GM19395 (cell line): ENCODE data around the gene SERHL2.
"Not testable (repeated sequence)": the region's sequence is repeated elsewhere in the genome, so short reads cannot be mapped to it uniquely, and the experiment has no call there.

Experiments used
- ATAC-seq: cut with Tn5 transposase; IDR thresholded peaks from one replicate; pipeline ENCODE4 v1.9.1; 2021; ENCODE audit warnings: mild to moderate bottlenecking, moderate library complexity; ENCODE audit not compliant: unreplicated experiment

The SERHL2 gene, protein sequence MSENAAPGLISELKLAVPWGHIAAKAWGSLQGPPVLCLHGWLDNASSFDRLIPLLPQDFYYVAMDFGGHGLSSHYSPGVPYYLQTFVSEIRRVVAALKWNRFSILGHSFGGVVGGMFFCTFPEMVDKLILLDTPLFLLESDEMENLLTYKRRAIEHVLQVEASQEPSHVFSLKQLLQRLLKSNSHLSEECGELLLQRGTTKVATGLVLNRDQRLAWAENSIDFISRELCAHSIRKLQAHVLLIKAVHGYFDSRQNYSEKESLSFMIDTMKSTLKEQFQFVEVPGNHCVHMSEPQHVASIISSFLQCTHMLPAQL

GRCh38 chr22:42553475-42554361 lies at the start of gene SERHL2:
TSS of gene SERHL2 (plus strand) at chr22:42553956. CDS start at chr22:42554021, 65 bp downstream.
- peak; percentile 55 for ATAC-seq

GRCh38 chr22:42508327-42508974 lies 45.3 kb upstream of the SERHL2 start:
- ATAC-seq: not testable (repeated sequence)

DNA sequence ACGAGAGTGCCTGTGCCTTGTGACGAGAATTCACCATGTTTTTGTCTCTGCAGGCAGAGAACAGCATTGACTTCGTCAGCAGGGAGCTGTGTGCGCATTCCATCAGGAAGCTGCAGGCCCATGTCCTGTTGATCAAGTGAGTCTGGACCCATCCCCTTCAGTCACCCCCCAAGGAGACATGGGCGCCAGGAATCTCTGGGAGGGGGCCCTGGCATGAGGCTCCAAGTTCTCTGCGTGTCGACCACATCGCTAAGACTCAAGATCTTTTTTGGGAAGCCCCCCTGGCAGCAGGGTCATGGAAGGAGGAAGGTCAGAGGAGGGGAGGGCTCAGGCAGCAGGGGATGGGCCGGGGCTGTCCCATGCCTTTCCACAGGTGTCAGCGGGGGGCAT lies 44.8 kb upstream of the SERHL2 start:
- not testable (repeated sequence) for ATAC-seq

DNA sequence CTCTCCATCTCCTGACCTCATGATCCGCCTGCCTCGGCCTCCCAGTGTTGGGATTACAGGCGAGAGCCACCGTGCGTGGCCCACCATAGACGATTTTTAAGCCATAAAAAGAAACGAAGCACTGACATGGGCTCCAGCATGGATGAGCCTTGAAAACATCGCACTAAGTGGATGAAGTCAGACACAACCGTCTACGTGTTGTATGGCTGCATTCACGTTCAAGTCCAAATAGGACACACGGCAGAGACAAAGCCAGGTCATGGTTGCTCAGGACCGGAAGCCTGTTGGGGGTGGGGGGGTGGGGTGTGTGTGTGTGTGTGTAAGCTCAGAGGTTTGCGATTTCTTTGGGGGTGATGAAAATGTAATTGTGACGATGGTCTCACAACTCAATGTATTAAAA lies 44.2 kb upstream of the SERHL2 start:
- ATAC-seq: no peak

DNA sequence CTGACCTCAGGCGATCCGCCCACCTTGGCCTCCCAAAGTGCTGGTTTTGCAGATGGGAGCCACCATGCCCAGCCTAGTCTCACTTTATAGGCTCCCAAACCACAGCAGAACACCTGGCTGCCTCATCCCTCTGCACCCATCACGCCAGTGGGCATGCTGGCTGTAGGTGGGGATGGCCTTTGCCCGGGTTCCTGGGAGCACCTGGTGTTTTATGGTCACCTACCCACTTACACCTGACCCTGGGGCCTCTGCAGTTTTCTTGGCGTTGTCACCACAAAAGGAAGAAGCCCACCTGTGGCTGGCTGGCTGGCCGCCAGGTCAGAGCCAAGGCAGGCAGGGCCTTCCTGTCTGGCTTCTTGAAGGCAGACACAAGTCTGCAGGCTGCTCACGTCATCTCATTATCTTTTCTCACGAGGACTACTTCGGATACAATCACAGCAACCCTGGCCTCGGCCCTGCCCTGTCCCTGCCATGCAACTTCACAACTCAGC lies 42.3 kb upstream of the SERHL2 start:
- ATAC-seq: no peak

- not testable (repeated sequence) for ATAC-seq
Measured at GRCh38 chr22:42512273-42512990, 41.3 kb upstream of the SERHL2 start.

GRCh38 chr22:42514331-42514730 lies 39.4 kb upstream of the SERHL2 start:
- not testable (repeated sequence) for ATAC-seq

- ATAC-seq: not testable (repeated sequence)
Measured at GRCh38 chr22:42515304-42515703, 38.5 kb upstream of the SERHL2 start.

- ATAC-seq: no peak
Measured at GRCh38 chr22:42515896-42516295, 37.9 kb upstream of the SERHL2 start.

DNA sequence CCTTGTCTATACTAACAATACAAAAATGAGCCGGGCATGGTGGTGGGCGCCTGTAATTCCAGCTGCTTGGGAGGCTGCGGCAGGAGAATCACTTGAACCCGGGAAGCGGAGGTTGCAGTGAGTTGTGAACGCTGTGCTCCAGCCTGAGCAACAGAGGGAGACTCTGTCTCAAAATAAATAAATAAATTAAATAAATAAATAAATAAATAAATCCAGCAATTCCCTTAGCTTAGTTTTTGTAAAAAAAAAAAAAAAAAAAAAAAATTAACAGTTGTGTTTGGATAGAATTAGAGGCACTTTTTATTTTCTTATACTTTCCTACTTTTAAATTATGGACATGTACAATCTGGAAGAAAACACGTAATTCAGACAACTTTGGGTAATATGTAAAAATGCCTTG lies 36.7 kb upstream of the SERHL2 start:
- ATAC-seq: not testable (repeated sequence)

DNA sequence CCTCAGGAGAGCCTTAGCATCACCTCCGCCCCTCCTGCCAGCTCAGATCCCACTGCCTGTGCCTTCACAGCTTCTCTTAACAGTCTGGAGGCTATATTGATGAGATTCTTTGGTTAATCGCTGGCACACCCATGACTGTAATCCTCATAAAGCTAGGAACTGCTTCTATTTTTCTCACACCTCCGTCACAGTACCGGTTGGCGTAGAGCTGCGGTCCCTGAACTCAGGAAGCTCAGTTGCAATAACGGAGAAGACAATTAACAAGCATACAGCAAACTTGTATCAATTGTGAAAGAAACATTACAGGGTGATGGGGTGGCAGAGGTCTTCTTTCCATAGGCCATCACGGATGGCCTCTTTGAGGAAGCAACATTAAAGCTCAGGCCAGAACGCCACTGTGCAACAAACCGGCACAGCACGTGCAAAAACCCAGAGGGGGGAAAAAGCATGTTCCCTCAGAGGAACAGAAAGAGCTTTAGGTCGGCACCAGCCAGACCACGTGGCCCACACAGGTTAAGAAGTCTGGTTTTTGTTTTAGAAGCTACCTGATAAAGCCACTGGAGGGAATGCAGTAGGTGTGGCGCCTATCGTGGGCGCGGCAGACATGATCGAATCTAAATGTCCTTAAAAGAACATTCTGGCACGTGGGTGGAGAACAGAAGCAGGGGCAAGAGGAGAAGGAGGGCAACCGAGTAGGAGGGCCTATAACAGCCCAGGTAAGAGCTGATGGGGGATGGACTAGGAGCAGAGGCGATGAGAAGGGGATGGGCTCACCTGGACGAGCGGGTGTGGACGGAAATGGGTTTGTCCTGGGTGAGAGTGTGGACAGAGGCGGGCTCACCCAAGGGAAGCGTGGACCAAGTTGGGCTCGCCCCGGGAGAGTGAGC lies 34.9 kb upstream of the SERHL2 start:
- peak; percentile 19 for ATAC-seq

DNA sequence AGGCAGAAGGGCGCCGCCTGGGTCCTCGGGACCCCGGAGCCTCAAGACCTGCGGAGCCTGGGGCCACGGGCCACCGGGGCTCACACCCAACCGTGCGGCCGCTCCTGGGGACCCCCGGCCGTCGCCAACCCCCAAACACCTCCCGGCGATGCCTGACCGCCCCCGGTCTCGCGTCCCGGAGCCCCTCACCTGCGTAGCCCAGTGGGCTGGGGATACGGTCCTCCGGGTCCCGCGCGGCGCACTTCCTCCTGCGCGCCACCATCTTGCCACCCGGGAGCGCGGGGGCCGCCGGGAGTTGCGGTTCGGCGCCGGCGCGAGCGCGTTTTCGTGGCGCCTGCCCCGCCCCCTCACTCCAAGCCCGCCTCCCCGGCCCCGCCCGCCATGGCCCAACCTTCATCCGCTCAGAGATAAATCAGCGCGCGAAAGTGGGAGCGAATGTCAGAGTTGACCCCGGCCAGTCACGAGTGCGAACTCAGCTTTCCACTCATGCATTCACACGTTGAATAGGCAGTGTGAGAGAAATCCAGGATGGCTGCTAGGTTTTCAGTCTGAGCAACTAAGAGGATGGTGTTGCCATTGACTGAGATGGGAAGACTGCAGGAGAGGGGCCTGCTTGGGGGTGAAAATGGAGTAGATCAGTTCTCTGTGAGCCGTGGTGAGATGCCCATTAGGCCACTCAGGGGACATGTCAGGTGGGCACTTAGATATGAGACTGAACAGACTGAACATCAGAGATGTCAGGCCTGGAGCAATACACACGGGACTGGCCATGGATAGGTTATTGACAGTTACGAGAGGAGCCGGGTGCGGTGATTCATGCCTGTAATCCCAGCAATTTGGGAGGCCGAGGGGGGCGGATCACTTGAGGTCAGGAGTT lies 34.0 kb upstream of the SERHL2 start, which contains the start of gene RRP7A:
Gene RRP7A, minus strand, starts transcription at position 272 of the 877 bp plus-strand sequence. Its CDS starts 10 bp downstream, at position 262.
- peak; percentile 74 for ATAC-seq

DNA sequence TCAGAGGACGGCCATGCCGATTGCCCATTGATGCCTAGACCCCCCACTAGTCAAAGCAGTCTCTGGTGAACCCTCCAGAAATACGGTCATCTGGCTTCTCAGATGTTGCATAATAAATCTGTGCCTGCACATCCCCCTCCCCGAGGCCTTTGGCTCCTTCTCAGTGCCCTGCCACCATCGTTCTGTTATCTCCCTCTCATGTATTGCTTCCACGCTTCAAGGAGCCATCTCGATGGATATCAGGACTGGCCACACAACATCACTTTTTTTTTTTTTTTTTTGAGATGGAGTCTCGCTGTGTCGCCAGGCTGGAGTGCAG lies 32.6 kb upstream of the SERHL2 start:
- no peak for ATAC-seq

GRCh38 chr22:42522546-42522945 lies 31.2 kb upstream of the SERHL2 start:
- ATAC-seq: no peak

DNA sequence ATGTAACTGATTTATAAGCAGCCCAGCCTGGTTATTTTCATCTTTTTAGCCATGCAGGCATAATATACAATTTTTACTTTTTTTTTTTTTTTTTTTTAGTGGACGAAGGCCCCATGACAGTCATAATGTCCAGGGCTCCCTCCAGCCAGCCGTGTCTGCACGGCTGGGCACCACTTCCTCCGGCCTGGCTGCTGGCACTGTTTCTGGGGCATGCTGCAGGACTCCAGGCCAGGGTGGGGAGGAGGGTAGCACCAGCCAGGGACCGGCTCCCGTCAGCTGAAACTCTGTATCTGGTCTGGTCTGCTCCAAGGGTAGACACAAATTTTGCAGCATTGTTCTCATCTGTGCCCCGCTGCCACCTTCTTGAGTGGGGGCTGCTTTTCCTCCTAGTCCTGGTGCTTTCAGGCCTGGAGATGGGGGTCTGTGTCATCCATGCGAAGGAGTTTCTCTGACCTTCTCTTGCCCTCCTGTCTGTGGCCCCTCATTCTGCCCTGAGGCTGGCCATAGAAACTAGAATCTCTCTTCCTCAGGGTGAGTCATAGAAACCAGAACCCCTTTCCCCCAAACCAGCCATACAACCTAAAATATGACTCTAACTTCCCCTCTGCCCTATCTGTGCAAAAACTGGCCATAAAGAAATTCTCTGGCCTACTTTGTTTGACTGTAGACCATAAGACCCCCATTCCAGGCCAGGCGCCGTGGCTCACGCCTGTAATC lies 25.0 kb upstream of the SERHL2 start:
- ATAC-seq: peak; percentile 65

DNA sequence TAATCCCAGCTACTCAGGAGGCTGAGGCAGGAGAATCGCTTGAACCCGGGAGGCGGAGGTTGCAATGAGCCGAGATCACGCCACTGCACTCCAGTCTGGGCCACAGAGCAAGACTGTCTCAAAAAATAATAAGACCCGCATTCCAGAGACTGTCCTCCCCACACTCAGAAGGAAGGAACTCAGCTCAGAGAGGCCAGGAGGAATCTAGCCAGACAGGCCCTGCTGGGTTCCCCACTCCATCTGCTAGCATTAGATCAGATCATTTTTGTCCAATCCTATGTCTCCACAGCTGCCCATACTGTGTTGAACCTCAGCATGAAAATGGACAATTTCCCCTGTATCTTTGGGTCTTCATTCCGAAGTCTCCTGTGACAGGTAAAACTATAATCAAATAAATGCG lies 24.3 kb upstream of the SERHL2 start:
- not testable (repeated sequence) for ATAC-seq

DNA sequence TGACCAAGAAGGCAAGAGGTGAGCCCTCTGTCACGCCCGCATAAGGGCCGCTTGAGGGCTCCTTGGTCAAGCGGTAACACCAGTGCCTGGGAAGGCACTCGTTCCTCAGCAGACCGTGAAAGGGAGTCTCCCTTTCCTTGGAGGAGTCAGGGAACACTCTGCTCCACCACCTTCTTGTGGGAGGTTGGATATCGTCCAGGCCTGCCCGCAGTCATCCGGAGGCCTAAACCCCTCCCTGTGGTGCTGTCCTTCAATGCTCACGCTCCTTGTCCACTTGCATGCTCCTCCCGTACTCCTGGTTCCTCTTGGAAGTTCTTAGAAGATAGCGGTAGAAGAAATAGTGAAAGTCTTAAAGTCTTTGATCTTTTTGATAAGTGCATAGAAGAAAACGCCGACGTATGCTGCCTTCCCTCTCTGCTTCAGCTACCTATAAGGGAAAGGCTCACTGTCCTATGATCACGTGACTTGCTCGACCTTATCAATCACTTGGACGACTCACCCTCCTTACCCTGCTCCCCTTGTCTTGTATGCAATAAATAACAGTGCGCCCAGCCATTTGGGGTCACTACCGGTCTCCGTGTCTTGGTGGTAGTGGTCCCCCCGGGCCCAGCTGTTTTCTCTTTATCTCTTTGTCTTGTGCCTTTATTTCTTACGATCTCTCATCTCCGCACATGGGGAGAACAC lies 22.2 kb upstream of the SERHL2 start:
- ATAC-seq: not testable (repeated sequence)

- no peak for ATAC-seq
Measured at GRCh38 chr22:42533638-42533977, 20.1 kb upstream of the SERHL2 start.
